ENCODE data around the gene MUS81. TPM values are rescaled to one million over a fixed set of nuclear protein-coding genes. Genes with fewer than 3 reads are reported as not detected.
A peak's percentile ranks its signal among the peaks of the same experiment; 100 is the strongest.

Gene MUS81
- total RNA-seq, 2 experiments from 2014 or later: 54.7 to 60.2 TPM

DNA sequence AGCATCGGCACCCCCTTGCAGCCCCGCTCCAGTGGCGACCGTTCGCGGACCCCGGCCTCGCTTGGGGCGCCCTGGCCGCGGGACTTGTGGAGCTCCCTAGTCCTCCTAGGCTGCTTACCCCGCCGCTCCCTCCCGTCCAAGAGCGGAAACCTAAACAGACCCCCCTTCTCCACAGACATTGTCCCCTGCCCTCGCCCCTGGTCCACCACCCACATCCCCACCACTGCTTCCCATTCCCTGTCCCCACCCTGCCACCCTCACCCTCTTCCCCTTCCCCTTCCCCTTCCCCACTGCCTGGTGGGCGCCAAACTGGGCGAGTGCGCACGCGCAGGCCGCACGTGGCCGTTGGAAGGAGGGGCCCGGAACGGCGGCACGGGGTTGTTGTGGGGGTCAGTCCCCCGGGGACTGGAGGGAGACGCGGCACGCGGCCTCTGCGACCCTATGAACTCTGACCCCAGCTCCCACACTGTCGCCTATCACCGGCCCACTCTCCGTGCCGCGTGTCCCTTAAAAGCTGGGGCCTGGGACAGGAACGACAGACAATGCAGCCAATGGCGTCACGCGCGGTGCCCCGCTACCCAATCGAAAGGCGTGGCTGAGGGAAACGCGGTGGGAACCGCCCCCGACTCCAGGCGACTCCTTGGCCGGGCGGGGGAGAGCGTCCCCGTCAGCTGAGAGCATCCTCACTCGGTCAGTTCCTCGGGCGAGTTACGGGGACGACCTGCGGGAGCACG, 26.8 kb upstream of the MUS81 start, which contains the start of gene SNX32:
TSS of gene SNX32 (plus strand) at position 667 of the 734 bp plus-strand sequence. CDS start 103 bp downstream, outside the sequence.
- Mint-ChIP-seq H3K9me3 (peaks cover 2% of the 10 kb centered on the region), H3K27ac (no peak within 1 kb of the TSS)
- CTCF ChIA-PET: interaction anchor here (0.8 to 4.4 kb wide), 10 partner anchors 15 to 122 kb away, joined by 3 to 34 read pairs (median 8); partner anchors contain the start of genes AP5B1, KAT5 and MUS81

DNA sequence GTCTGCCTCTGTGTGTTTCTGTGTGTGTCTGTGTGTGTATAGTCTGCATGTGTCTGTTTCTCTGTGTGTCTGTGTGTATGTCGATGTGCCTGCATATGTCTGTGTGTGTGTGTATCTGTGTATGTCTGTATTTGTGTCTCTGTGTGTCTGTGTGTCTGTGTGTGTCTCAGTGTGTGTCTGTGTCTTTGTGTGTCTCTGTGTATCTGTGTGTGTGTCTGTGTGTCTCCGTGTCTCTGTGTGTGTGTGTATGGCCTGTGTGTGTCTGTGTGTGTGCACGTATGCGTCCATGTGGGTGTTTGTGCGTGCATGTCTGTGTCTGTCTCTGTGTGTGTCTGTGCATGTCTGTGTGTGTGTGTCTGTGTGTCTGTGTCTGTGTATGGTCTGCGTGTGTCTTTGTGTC, 26.0 kb upstream of the MUS81 start:
- Mint-ChIP-seq H3K9me3 (peaks cover 2% of the 10 kb centered on the region), H3K27ac (no peak overlapping the region), H3K27me3 (peaks cover 2% of the 10 kb centered on the region), H3K4me1 (ENCODE audit: low read depth) (peaks cover 23% of the 10 kb centered on the region), H3K4me3 (no peak overlapping the region), H3K36me3 (ENCODE audit: low read depth) (peaks cover 4% of the 10 kb centered on the region)
- ChIA-PET POLR2A (interaction anchor here (1.0 to 2.2 kb wide), 6 partner anchors 11 to 123 kb away, joined by 3 to 21 read pairs (median 4); partner anchors contain the start of genes KAT5 and MUS81), CTCF (interaction anchor here (1.7 to 4.1 kb wide), 3 partner anchors 16 to 115 kb away, joined by 5 to 28 read pairs (median 24); no protein-coding TSS in a partner anchor)
- TF ChIP-seq, protein P1, sequence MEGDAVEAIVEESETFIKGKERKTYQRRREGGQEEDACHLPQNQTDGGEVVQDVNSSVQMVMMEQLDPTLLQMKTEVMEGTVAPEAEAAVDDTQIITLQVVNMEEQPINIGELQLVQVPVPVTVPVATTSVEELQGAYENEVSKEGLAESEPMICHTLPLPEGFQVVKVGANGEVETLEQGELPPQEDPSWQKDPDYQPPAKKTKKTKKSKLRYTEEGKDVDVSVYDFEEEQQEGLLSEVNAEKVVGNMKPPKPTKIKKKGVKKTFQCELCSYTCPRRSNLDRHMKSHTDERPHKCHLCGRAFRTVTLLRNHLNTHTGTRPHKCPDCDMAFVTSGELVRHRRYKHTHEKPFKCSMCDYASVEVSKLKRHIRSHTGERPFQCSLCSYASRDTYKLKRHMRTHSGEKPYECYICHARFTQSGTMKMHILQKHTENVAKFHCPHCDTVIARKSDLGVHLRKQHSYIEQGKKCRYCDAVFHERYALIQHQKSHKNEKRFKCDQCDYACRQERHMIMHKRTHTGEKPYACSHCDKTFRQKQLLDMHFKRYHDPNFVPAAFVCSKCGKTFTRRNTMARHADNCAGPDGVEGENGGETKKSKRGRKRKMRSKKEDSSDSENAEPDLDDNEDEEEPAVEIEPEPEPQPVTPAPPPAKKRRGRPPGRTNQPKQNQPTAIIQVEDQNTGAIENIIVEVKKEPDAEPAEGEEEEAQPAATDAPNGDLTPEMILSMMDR (IDR thresholded peaks at IDR 0.05): no peak
- intact Hi-C loops (cut with micrococcal nuclease): no loop called here
- peak; percentile 2 for ATAC-seq
- no peak for DNase-seq

More for the DNA sequence above, 26.8 kb upstream of the MUS81 start, which contains the start of gene SNX32:
- Mint-ChIP-seq H3K4me1 (ENCODE audit: low read depth) (peaks cover 28% of the 10 kb centered on the region), H3K4me3 (no peak within 1 kb of the TSS), H3K27me3 (peaks cover 2% of the 10 kb centered on the region), H3K36me3 (ENCODE audit: low read depth) (peaks cover 4% of the 10 kb centered on the region)
- TF ChIP-seq, protein P1 (IDR thresholded peaks at IDR 0.05): no peak
- DNase-seq (peak; percentile 98), ATAC-seq (peak; percentile 100)
- intact Hi-C loops (cut with micrococcal nuclease): no loop called here
- POLR2A ChIA-PET: interaction anchor here (1.0 to 2.2 kb wide), 13 partner anchors 11 to 483 kb away, joined by 3 to 21 read pairs (median 3); partner anchors contain the start of genes CD248, KAT5 and MUS81

DNA sequence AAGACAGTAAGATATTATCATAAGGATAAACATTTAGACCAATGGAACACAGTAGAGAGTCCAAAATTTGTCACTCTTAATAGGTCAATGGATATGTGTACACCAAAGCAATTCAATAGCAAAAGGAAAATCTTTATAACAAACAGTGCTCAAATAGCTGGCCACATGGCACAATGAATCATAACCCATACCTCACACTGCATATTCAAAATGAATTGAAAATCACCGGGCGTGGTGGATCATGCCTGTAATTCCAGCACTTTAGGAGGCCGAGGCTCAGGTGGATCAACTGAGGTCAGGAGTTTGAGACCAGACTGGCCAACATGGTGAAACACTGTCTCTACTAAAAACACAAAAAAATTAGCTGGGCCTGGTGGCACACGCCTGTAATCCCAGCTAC, 18.1 kb upstream of the MUS81 start:
- Mint-ChIP-seq H3K36me3 (ENCODE audit: low read depth) (no peaks in the 10 kb centered on the region), H3K27ac (no peak overlapping the region), H3K4me1 (ENCODE audit: low read depth) (no peaks in the 10 kb centered on the region), H3K9me3 (no peaks in the 10 kb centered on the region), H3K4me3 (no peak overlapping the region), H3K27me3 (no peaks in the 10 kb centered on the region)
- POLR2A ChIA-PET: no interaction called here
- no peak for ATAC-seq
- CTCF ChIA-PET: no interaction called here
- TF ChIP-seq, protein P1 (IDR thresholded peaks at IDR 0.05): no peak
- DNase-seq: no peak
- intact Hi-C loops (cut with micrococcal nuclease): no loop called here

DNA sequence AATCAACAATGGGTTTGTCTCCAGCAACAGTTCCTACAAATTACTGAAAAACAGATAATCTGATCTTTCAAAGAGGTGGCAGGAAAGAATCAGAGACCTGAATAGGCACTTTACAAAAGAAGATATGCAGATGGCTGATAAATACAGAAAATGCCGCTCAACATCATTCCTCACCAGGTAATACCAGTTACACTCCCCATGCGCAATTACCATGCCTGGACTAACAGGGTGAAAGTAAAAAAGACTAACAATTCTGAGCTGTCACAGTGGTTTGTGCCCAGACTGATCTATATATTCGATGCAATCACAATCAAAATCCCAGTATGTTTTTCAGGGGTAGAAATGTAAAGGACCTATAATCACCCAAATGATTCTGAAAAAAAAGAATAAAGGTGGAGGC, 16.4 kb upstream of the MUS81 start:
- intact Hi-C loops (cut with micrococcal nuclease): no loop called here
- H3K27me3 Mint-ChIP-seq: no peaks in the 10 kb centered on the region
- no peak overlapping the region for H3K27ac Mint-ChIP-seq
- TF ChIP-seq, protein P1 (IDR thresholded peaks at IDR 0.05): no peak
- H3K36me3 Mint-ChIP-seq (ENCODE audit: low read depth): no peaks in the 10 kb centered on the region
- no peak overlapping the region for H3K4me3 Mint-ChIP-seq
- no peaks in the 10 kb centered on the region for H3K9me3 Mint-ChIP-seq
- ATAC-seq (no peak), DNase-seq (no peak)
- ChIA-PET CTCF (interaction anchor here (0.7 to 2.0 kb wide), 6 partner anchors 7 to 132 kb away, joined by 3 to 4 read pairs (median 4); partner anchors contain the start of genes AP5B1, FIBP and KAT5), POLR2A (interaction anchor here (0.7 to 1.0 kb wide), 3 partner anchors 8 to 64 kb away, joined by 3 to 9 read pairs (median 3); no protein-coding TSS in a partner anchor)
- H3K4me1 Mint-ChIP-seq (ENCODE audit: low read depth): no peaks in the 10 kb centered on the region

Data from activated CD8-positive, alpha-beta T cell treated with anti-CD3 and anti-CD28 coated beads for 36 hours (primary cell).